Brain pericyte (primary cell): ENCODE data around the gene LAMA5.
A peak's percentile ranks its signal among the peaks of the same experiment; 100 is the strongest.

Experiments
- DNase-seq: peaks from one replicate; pipeline ENCODE4 v3.0.0-alpha.2; 2012; ENCODE audit warnings: low read depth, low spot score

Gene LAMA5

DNA sequence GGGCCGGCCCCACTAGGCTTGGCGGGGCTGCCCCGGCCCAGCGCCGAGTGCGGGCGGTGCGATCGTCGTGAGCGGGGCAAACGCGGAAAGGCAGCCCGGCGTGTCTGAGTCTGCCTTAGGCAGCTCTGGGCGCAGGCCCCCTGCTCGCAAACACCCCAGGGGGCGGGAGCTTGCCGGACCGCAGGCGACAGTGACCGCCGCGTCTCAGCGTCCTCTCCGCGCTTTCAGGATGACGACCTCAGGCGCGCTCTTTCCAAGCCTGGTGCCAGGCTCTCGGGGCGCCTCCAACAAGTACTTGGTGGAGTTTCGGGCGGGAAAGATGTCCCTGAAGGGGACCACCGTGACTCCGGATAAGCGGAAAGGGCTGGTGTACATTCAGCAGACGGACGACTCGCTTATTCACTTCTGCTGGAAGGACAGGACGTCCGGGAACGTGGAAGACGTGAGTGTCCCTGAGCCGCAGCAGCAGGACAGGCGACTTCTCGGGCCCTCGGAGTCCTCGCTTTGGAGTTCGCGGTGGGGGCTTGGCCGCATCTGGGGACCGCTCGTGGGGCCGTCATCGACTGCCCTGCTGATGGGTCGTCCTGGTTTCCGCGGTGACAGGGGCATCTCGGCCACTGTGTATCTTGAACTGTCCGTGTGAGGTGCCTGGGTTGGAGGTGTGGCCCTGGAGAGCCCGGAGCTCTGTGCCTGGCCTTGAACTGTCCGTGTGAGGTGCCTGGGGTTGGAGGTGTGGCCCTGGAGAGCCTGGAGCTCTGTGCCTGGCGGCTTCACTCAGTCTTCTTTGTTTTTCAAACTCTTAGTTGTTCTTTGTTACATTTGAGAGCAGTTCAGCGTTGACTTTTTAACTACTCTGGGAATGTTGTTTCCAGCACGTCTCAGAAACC is 63.5 kb downstream of the LAMA5 start:
- no peak for DNase-seq

DNA sequence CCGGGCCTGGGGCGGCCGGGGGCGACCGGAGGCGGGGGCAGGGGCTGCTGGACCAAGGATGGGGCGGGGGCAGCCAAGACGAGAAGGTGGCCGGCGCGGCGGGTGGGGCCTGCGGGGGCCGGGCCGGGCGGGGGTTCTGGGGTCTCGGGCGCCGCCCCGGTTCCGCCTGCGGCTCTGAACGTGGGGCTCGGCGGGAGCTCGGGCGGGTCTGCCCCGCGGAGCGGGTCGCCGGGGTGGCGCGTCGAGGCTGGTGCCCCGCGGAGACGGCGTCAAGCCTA is 64.1 kb downstream of the LAMA5 start:
- DNase-seq: no peak

DNA sequence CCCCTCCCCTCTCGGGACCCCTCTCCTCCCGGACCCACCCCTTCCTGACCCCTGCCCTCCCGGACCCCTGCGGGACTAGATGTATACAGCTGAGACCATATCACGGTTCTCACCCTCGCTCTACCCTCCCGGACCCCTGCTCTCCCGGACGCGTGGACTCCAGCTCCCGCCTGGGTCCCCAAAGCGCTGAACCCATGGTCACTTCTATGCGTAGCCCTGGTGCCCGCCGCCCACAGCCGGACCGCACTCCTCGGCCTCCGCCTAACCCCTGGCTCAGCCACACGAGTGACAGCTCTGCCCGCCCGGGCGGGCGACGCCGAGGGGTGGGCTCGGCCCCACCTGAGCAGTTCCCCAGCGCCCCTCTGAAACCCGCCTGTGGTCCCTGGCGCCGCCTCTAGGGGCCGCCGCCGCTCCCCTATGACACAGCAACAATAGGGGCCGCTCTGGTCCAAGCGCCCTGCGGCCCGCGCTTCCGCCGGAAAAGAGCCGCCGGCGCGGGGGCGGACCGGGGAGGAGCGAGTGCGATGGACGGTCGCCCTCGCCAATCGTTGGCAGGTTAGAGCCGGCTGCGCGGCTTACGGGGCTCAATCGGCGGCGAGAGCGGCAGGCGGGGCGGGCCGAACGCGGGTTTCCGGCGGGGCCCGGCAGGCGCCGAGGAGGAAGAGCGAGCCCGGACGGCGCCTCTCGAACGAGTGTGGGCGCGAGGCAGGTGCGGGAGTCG is 64.6 kb downstream of the LAMA5 start, which contains the start of gene ADRM1:
Gene ADRM1 (plus strand): TSS at position 657 of the 721 bp plus-strand sequence. CDS start 572 bp downstream, outside the sequence.
- DNase-seq: peak; percentile 89

DNA sequence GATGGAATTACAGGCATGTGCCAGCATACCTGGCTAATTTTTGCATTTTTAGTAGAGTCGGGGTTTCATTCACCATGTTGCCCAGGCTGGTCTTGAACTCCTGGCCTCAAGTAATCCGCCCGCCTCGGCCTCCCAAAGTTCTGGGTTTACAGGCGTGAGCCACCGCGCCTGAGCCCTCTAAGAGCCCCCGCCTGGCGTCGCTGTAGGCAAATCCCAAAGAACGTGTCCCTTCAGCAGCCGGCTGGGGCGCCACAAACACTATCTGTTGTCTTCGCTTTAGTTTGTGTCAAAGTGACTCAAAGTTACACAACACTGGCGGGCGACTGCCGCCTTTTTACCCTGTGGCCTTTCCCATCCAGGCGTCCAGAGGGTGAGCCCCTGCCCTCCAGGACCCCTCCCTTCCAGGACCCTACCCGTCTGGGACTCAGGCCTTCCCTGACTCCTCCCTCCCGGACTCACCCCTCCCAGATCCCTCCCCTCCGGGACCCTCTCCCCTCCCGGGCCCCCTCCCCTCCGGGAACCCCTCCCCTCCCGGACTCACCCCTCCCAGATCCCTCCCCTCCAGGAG is 65.3 kb downstream of the LAMA5 start:
- peak; percentile 53 for DNase-seq

DNA sequence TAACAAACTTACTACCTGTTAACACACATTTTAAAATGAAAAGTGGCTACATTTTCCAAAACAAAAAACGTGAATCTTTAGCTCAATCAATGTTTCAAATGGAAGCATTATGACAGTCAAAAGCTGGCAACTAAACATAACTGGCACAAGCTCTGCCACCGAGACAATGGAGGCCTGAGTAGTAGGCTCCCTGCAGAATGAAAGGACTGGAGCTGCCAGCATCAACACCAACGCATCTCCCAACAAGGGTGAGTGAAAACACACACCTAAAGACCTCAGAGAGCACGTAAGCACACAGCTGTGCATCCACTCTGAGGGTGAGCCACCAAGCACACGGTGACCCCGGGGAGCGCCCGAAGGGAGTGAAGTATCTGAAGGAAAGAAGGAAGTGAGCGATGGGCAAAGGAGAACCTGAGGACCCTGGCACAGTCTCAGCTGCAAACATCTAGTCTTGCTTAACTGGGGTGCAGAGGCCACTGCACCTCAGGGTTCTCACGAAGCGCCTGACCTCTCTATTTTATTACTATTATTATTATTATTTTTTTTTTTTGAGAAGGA is 65.9 kb downstream of the LAMA5 start:
- DNase-seq: no peak

DNA sequence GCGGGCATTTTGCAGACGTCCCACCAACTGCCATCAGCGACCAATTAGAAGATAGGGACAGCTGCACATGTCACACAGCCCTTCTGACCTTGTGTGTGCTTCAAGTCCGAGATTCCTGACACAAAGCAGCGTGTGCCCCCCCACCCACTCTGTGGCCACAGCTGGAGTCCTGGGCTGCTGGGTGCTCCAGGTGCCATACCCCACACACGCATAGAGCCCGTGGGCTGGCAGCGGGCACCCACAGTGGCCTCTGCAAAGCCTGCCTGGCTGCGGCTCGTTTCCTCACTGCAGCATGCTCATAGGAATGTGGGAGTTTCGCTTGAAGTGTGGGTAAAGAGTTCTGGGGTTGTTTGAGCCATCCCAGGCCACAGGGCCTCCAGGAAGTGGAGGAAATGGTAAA is 66.8 kb downstream of the LAMA5 start:
- no peak for DNase-seq

DNA sequence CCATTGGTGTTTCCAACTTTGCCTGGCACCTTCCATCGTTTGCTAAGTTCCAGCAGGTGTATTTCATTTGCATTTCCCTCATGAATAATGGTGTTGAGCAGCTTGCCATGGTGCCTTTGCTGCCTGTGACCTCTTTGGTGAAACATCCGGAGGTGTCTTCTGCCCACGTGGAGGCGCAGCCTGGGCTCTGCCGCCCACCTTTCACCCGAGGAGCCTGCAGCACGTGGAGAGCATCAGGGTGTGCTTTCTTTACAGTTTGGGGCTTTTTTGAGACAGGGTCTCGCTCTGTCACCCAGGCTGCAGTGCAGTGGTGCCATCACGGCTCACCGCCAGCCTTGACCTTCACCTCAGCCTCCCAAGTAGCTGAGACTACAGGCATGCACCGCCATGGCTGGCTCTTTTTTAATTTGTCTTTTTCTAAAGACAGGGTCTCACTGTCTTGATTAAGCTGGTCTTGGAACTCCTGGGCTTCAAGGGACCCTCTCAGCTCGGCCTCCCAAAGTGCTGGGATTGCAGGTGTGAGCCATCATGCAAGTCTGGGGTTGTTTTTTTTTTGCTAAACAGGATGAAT is 67.4 kb downstream of the LAMA5 start:
- no peak for DNase-seq

DNA sequence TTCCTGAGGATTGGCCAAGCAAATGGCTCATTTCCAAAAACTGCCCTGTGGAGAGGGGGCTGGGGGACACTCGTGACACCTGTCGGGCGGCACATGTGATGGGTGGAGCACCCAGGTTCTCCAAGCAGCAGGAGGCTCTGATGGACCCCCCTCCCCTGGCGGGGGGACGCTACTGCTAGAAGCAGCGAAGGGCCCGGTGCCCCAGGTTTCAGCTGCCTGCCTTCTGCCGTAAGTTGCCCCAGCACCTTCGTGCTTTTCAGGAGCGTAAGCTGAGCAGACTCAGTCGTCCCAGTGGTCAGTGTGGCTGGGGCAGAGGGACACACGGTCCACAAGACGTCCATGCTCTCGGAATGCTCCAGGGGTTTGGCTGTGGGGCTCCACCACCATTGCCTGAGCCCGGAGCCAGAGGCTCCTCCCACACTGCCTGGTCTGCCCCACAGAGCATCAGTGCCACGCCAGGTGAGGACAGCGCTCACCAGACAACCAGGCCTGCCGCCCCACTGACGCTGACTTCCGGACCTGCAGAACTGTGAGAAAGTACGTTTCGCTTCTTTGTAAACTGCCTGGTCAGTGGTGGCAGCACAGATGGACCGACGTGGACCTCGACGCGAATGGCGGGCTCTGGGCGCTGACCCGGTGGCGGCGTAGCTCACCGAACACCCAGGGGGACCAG is 68.4 kb downstream of the LAMA5 start:
- no peak for DNase-seq

DNA sequence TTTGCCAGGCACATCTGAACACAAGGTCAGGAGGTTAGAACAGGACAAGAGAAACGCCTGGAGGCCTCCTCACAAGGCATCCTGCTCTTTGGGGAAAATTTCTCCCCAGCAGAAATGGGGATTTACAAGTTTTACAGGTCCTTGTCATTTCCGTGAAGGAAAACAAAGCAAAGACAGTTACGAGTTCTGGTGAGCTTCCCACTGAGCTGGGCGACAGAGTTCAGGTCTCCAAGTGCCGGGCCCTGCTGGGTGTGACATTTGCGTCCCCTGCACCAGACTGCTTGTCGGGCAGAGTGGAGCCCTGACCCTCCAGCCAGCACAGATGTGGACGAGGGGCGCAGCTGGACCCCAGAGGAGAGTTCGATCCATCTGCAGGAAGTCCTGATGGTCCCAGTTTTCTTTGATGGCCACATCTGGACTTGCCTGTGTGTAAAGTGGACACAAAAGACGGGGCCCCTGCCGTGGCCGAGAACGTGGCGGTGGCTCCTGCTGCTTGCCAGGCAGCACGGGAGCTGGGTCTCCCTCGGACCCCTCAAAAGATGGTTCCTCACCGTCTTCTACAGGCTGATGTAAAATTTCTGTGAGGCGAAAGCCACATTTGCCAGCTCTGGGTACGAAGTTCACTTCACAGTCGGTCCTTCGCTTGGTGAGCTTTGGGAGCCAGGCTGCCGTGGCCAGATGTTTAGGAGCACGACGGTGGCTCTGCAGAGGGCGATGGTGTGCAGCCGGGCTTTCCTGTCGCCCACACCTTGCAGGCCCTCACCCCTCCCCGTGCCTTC is 69.5 kb downstream of the LAMA5 start:
- DNase-seq: no peak

DNA sequence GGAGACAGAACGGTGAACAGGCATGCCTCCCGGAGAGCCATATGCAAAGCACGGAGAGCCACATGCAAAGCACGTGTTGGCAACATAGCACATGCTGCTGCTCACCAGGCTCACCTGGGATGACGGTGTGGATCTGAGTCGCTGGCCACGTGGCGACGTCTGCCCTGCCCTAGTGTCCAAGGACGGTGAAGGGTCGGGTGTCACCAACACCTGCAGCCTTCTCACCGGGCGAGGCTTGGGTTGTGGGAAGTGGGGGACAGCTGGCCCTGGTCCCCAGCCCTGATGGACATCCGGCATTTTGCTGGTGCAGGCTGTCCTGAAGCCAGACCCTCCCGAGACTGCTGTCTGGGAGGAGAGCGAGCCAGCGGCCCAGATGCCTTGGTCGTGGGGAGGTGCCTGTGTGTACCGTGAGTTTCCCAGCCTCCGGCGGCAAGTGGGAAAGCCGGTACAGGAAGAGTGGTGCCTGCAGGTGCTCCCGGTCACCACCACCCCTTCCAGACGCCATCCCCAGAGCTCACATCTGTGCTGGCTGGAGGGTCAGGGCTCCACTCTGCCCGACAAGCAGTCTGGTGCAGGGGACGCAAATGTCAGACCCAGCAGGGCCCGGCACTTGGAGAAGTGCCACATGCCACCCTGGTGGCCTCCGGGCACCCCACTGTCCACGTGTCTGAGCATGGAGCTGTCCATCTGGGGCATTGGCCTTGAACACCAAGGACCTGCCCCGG is 70.2 kb downstream of the LAMA5 start:
- no peak for DNase-seq

DNA sequence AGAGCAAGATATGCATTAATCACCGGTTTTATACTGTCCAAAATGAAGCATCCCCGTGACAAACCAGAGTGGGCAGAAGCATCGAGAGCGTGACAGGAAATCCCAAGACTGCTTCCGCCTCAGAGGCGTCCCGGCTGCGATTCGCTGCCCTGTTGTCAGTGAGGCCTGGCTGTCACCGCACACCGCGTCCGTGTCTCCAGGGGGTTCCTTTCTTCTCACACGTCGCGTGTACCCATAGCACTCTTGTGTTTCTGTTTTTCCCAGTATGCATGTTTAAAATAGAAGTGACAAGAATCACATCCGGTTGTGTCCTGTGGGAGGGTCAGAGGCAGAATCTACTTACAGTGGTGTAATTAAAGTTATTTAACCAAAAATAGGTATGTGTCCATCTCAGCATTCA is 72.6 kb downstream of the LAMA5 start:
- DNase-seq: no peak

DNA sequence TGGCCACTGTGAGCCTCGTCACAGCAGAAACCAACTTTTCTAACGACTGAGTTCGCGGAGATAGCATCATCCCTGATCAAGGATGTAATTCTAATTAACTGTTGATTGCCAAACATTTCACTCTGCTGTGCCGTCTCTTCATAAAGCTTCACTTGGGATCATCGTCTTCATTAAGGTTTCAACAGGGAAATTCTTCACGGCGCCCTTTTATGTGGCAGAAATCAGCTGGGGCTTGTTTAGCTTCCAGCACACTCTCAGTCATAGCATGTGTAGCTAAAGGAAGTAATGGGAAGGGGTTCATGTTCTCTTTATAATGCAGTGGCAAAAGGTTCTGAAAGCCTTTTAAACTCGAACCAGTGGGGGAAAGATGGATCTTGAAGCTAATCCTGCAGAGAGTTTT is 73.2 kb downstream of the LAMA5 start:
- no peak for DNase-seq

DNA sequence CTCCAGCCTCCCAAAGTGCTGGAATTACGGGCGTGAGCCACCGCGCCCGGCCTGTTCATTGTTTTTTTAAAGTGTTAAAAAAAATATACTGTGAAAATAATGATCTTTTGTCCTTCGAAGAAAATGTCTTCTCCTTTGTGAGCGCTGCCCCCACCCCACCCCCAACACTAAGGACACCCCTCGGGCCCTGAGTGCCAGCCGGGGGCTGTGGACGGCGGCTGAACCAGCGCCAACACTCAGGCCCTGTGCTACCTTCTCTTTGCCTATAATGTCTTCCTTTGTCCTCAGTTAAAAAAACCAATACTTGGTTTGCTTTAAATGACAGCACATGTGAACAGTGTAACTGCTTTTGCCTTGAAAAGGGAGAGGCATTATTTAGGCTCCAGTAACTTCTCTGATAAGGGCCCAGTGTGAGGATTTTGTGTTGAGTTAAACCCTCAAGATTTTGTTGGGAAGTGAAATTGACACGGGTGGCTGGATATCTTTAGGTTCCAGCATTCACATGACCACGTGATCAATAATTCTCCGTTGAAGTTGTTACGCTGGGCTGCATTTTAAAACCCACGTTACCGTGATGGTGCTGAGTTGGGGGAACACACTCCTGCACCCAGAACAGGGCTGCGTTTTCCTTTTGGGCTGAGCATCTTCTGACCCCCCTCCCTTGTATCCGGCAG is 73.9 kb downstream of the LAMA5 start:
- no peak for DNase-seq

DNA sequence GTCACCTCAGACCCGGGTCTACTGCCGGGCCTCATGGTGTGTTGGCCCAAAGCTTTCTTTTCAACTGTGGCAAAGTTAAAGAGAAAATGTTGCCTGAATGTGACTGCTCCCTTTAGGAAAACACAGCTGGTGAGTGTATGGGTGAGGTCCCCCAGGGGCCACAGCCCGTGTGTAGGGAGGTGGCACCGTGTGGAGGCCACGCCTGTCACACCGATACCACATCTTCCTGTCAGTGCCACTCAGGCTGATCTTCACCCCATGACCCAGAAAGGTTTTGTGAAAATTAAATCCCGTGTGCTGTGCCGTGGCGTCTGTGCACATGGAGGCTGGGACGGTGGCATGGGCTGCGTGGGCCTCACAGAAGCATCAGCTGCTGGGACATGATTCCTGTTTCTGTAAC is 75.0 kb downstream of the LAMA5 start:
- DNase-seq: no peak

DNA sequence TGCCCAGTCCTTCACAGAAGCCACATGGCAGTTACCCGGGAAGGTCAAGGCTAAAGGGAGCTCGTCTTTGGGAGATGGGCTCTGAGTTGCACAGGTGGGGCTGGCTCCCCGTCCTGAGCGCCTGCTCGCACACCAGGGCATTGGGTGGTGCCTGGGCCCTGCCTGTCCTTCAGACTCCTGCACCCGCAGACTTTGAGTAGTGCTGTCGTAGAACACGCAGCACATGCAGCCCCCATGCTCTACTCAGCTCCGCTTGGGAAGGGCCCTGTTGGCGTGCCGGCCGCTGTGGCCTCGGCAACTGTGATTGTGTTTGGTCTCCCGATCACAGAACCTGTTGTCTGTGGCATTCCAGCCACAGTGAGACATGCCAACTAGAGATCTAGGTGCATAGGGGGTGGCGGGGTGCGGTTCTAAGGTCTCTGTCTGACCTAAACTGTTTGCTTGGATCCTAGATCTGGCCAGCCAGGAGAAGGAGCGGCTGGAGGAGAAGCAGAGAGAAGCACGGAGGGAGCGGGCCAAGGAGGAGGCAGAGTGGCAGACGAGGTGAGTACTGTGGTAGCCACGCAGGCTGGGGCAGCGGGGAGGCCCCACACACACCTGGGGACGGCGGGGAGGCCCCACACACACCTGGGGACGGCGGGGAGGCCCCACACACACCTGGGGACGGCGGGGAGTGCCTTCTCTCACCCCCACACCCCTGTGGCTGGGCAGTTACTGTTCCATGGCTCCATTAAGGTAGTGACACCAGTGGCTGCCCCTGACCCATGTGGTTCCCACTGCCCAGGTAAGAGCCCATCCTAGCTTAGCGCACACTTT is 75.7 kb downstream of the LAMA5 start:
- no peak for DNase-seq

DNA sequence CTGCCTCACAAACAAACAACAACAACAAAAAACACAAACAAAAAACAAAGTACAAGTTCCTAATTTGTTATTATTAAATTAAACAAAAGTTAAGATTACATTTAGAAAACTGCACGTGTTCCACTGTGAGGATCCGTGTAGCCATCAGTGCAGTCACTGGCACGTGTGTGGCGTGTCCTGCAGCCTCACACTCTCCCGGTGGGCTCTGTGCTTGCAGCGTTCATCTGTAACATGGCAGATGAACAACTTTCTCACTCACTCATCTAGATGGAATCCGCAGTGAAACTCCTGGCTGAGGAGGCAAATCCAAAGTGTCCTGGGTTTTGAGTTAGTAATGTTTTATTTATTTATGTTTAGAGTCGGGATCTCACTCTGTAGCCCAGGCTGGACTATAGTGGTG is 77.2 kb downstream of the LAMA5 start:
- no peak for DNase-seq

DNA sequence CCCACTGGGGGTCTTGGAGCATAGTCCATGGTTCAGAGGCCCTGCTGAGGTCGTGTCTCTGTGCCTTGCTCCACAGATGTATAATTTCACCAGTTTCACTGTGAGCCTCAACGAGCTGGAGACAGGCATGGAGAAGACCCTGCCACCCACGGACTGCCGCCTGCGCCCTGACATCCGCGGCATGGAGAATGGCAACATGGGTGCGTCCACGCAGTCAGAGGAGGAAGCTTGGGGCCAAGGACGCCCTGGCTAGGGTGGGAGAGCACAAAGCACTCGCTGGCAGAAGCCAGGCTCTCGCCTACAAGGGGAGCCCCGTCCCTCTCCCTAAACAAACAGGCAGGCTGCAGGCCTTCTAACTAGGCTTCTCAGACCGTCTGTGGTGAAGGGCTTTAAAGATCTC is 78.0 kb downstream of the LAMA5 start:
- DNase-seq: no peak

DNA sequence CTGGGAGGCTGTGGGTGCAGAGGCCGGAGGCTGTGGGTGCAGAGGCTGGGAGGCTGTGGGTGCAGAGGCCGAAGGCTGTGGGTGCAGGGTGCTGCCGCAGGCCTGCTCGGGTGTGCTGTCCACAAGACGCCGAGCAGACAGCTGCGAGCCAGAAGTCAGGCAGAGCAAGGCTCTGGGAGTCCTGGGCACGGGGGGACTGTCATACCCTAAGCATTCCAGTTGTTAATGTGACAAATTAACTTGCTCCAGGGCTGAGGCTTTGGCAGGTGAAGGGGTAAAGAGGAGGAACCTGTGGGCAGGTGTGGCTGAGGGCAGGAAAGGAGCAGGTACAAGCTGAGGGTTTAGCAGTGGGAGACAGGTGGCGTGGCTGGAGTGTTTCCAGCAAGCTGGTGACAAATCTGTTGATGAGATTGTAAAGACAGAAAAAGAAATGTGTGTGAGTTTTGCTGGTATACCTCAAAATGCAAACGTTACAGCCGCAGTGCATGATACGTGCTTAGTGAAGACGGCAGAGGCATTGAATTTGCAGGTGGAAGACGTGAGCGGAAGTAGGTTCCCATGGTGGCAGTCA is 78.5 kb downstream of the LAMA5 start:
- no peak for DNase-seq
